HEK293 (cell line): ENCODE results near the gene QRICH2.

Source experiments
- CTCF ChIA-PET: fragments of 350-600 bp; formaldehyde crosslinking; extraction: SDS; loops from one replicate; lab custom pipeline; 2021; ENCODE audit warnings: antibody characterized with exemption; lab: Yijun Ruan, JAX
- POLR2A ChIA-PET: fragments of 300-600 bp; formaldehyde crosslinking; extraction: SDS; loops from one replicate; lab custom pipeline; 2020; ENCODE audit warnings: antibody characterized with exemption, inconsistent platforms; lab: Yijun Ruan, JAX
- H3K27ac ChIP-seq: fragments of 200-500 bp; sonication (Bioruptor generic); 2 replicates; pipeline ENCODE4 v1.5.1; 2014; ENCODE audit warnings: low read depth, low read length, control low read depth, inconsistent platforms; ENCODE audit errors: extremely low read depth
- H3K36me3 ChIP-seq, 2 experiments: fragments of 200-500 bp in 1 of 2; sonication (Bioruptor generic) in 1 of 2; 1 replicate in 1 of 2; 2 replicates in 1 of 2; pipeline ENCODE4 v1.5.1; 2014 to 2017; ENCODE audit warnings: inconsistent platforms in 2 of 2, low read length in 2 of 2; ENCODE audit not compliant: control insufficient read depth in 2 of 2, insufficient read depth in 1 of 2
- H3K4me1 ChIP-seq: fragments of 200-500 bp; sonication (Bioruptor generic); 2 replicates; pipeline ENCODE4 v1.5.1; 2014; ENCODE audit warnings: mild to moderate bottlenecking, low read length, inconsistent platforms; ENCODE audit not compliant: control insufficient read depth, insufficient read depth
- H3K4me3 ChIP-seq: 2 replicates; pipeline ENCODE4 v1.5.1; 2011; ENCODE audit warnings: low read depth, mild to moderate bottlenecking, control low read depth, low read length, moderate library complexity
- H3K9me3 ChIP-seq: fragments of 200-500 bp; sonication (Bioruptor generic); 2 replicates; pipeline ENCODE4 v1.5.1; 2014; ENCODE audit warnings: low read depth, low read length, inconsistent platforms; ENCODE audit not compliant: control insufficient read depth, insufficient read depth
- CTCF ChIP-seq: fragments of 450-650 bp; formaldehyde crosslinking; IDR thresholded peaks from 2 replicates; pipeline ENCODE4 v1.5.1; 2016; ENCODE audit warnings: missing biosample characterization, missing genetic modification characterization
- EGR2 ChIP-seq: fragments of 450-650 bp; formaldehyde crosslinking; IDR thresholded peaks from 2 replicates; pipeline ENCODE4 v1.5.1; 2016; ENCODE audit warnings: low read depth, missing biosample characterization, missing genetic modification characterization
- HOXC10 ChIP-seq: sonication (generic); formaldehyde crosslinking; IDR thresholded peaks from 2 replicates; pipeline ENCODE4 v1.8.1; 2023; ENCODE audit warnings: mild to moderate bottlenecking, missing genetic modification reagents
- PATZ1 ChIP-seq: fragments of 450-650 bp; formaldehyde crosslinking; IDR thresholded peaks from 2 replicates; pipeline ENCODE4 v1.5.1; 2016; ENCODE audit warnings: missing biosample characterization, missing genetic modification characterization
- PRDM10 ChIP-seq: fragments of 450-650 bp; formaldehyde crosslinking; IDR thresholded peaks from 2 replicates; pipeline ENCODE4 v1.5.1; 2016; ENCODE audit warnings: missing biosample characterization, missing genetic modification characterization
- ZNF24 ChIP-seq: fragments of 450-650 bp; formaldehyde crosslinking; IDR thresholded peaks from 2 replicates; pipeline ENCODE4 v1.5.1; 2016; ENCODE audit warnings: missing biosample characterization, missing genetic modification characterization
- ZNF280D ChIP-seq: fragments of 450-650 bp; formaldehyde crosslinking; IDR thresholded peaks from 2 replicates; pipeline ENCODE4 v1.5.1; 2016; ENCODE audit warnings: missing biosample characterization, missing genetic modification characterization
- ZNF398 ChIP-seq: fragments of 450-650 bp; formaldehyde crosslinking; IDR thresholded peaks from 2 replicates; pipeline ENCODE4 v1.5.1; 2017; ENCODE audit warnings: missing biosample characterization, missing genetic modification characterization
- ZNF433 ChIP-seq: fragments of 450-650 bp; formaldehyde crosslinking; IDR thresholded peaks from 2 replicates; pipeline ENCODE4 v1.5.1; 2016; ENCODE audit warnings: missing biosample characterization, missing genetic modification characterization, low read depth
- ZNF776 ChIP-seq: fragments of 450-650 bp; formaldehyde crosslinking; IDR thresholded peaks from 2 replicates; pipeline ENCODE4 v1.5.0; 2017; ENCODE audit warnings: missing biosample characterization, missing genetic modification characterization, borderline replicate concordance
- ZSCAN5A ChIP-seq: fragments of 450-650 bp; formaldehyde crosslinking; IDR thresholded peaks from 2 replicates; pipeline ENCODE4 v1.5.1; 2016; ENCODE audit warnings: missing biosample characterization, missing genetic modification characterization

QRICH2 gene

GRCh38 chr17:76333673-76334505 is 25.8 kb upstream of the QRICH2 start:
- H3K27ac ChIP-seq = no peak overlapping the region
- POLR2A ChIA-PET = interaction anchor here (0.6 to 1.0 kb wide), 2 partner anchors 19 to 21 kb away, joined by 3 read pairs; partner anchors contain the start of gene PRPSAP1
- CTCF ChIA-PET = interaction anchor here (0.6 to 2.9 kb wide), 3 partner anchors 10 to 52 kb away, joined by 3 to 24 read pairs (median 3); no protein-coding TSS in a partner anchor
- TF ChIP-seq HOXC10 (CRISPR knock-in tag) (no peak), CTCF (tag by site-specific recombination) (no peak), ZNF398 (tag by site-specific recombination) (no peak), PRDM10 (tag by site-specific recombination) (peak; percentile 75), ZNF776 (no peak), ZNF280D (tag by site-specific recombination) (no peak), ZNF24 (tag by site-specific recombination) (peak; percentile 71; the same call in 1 of the 2 replicates)
- TF ChIP-seq, all 188 proteins: peak for 2
- Histone ChIP-seq H3K4me3 (no peak overlapping the region), H3K4me1 (peaks cover 4% of the 10 kb centered on the region; the same call in 1 of the 2 replicates), H3K36me3 (peaks cover 34 to 37% of the 10 kb centered on the region in 2 experiments), H3K9me3 (no peaks in the 10 kb centered on the region)

- ChIA-PET POLR2A (interaction anchor here (0.5 to 1.2 kb wide), 2 partner anchors 22 to 27 kb away, joined by 3 read pairs; partner anchors contain the start of gene PRPSAP1), CTCF (interaction anchor here (0.6 to 2.9 kb wide), 6 partner anchors 21 to 325 kb away, joined by 3 to 24 read pairs (median 4); no protein-coding TSS in a partner anchor)
- TF ChIP-seq EGR2 (tag by site-specific recombination) = no peak
- TF ChIP-seq PATZ1 (tag by site-specific recombination) = no peak
- no peak for TF ChIP-seq ZNF433 (tag by site-specific recombination)
- no peak for TF ChIP-seq ZSCAN5A
- TF ChIP-seq ZNF24 (tag by site-specific recombination) = no peak
These were observed 23.0 kb upstream of the QRICH2 start for GRCh38 chr17:76331083-76331482.

More at GRCh38 chr17:76331083-76331482, 23.0 kb upstream of the QRICH2 start:
- Histone ChIP-seq H3K27ac (no peak overlapping the region), H3K9me3 (no peaks in the 10 kb centered on the region), H3K4me3 (no peak overlapping the region), H3K36me3 (peaks cover 47 to 61% of the 10 kb centered on the region in 2 experiments), H3K4me1 (peaks cover 3% of the 10 kb centered on the region; the same call in 1 of the 2 replicates)
